GM19468 (cell line): Measurements from ENCODE around the gene CCDC51.

ENCODE experiments used
- ATAC-seq: cut with Tn5 transposase; IDR thresholded peaks from one replicate; pipeline ENCODE4 v1.9.1; 2021; ENCODE audit warnings: mild to moderate bottlenecking, moderate library complexity, moderate number of reproducible peaks; ENCODE audit not compliant: unreplicated experiment; ENCODE audit errors: extremely low read depth

The CCDC51 gene

GRCh38 chr3:48435774-48436476, 4.0 kb downstream of the CCDC51 start:
- ATAC-seq: no peak

DNA sequence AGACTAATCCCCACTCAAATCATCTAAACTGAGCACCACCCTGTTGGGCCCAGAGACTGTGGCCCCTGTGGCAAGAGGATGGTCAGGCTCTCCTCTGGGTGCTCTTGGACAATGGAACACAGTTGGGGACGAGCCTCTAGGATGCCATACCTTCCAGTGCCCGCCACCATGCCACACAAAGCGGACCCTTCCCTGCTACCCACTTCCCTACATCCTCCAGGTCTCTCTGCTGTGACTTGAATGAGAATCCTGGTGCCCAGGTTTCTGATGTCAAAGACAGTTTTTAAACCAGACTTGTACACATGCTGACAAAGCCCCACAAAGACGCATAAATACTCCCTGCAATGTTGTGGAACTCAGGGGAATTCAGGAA, 4.7 kb downstream of the CCDC51 start:
- ATAC-seq: no peak

- ATAC-seq: no peak
Observed at GRCh38 chr3:48434591-48435222, 5.2 kb downstream of the CCDC51 start.

- ATAC-seq: no peak
Observed at GRCh38 chr3:48433472-48434118, 6.3 kb downstream of the CCDC51 start.

- no peak for ATAC-seq
Observed at GRCh38 chr3:48432411-48433371, 7.2 kb downstream of the CCDC51 start.

GRCh38 chr3:48431224-48432029, 8.5 kb downstream of the CCDC51 start:
- ATAC-seq: no peak

DNA sequence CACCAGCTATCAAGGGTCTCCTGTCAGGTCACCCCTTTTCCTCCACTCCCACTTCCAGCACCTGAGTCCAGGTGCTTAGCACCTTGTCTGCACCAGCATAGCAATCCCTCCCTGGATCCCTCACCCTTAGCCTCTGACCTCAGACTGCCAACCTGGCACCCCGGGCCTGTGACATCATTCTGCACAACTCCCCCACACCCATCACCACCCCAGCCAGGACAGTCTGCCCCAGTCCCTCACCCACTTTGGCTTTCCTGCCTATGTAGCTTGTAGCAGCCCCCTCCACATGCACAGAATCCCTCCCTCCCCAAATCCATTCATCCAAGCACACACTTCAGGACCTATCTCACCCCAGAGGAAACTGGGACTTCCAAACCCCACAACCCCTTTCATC, 9.2 kb downstream of the CCDC51 start:
- no peak for ATAC-seq

DNA sequence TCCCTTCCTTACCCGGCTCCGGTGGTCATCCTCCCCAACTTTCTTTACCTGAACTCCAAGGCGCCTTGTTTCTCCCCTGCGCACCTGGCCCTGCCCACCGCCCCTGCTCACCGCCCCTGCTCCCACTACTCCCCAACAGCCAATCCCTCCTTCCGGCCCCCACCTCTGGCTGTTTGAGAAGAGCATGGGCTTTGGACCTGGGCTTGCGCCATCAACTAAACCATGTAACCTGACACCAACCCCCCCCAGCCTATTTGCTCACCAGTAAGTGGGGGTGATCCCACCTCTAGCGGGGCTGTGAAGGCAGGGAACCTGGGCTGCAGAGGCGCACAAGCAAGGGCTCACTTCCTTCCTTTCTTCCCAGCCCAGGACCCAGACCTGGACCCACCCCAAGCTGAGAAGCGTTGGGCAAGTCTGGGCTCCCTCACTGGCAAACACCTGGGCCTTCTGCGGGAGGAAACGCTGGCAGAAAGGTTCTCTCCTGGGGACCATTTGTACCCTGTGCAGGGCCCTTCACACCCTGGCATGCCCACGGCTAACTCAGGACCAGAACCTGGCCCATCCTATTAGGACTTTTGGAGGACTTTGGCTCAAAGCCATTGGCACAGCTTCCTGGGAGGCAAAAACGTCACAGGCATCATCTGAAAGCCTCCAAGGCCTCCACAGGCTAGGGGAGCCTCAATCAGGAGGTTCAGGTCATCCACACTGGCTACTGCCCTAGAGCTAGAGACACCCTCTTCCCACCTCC, 9.8 kb downstream of the CCDC51 start, which contains the start of gene PLXNB1:
TSS of gene PLXNB1 (minus strand) at position 127 of the 748 bp plus-strand sequence. CDS start 5,475 bp downstream, outside the sequence.
- no peak for ATAC-seq

DNA sequence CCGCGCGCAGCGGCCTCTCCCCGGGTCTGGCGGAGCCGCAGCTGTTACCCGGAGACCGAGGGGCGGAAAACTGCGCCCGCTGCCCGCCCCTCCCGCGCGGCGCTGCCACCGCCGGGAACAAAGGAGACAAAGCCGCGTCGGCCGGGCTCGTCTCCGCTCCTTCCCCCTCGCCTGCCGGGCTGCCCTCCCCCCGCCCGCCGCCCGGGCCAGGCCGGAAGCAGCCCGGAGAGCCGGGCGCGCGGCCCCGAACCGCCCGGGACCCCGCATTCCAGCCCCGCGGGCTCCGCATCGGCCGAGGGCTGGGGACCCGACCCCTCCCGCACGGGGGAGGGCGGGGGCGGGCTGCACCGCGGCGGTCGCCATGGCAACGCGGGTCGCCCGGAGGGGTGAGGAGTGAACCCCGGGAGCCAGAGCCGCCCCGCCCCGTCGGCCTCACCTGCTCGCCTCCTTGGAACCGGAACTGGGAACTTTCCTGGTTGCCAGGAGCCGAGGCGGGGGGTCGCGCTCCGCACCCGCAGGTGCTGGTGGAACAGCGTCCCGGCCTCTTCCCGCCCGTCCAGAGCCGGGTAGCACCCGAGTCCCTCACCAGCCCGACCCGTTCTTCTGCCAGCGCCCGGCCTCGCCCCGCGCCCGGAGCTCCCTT, 10.5 kb downstream of the CCDC51 start:
- ATAC-seq: peak; percentile 37

DNA sequence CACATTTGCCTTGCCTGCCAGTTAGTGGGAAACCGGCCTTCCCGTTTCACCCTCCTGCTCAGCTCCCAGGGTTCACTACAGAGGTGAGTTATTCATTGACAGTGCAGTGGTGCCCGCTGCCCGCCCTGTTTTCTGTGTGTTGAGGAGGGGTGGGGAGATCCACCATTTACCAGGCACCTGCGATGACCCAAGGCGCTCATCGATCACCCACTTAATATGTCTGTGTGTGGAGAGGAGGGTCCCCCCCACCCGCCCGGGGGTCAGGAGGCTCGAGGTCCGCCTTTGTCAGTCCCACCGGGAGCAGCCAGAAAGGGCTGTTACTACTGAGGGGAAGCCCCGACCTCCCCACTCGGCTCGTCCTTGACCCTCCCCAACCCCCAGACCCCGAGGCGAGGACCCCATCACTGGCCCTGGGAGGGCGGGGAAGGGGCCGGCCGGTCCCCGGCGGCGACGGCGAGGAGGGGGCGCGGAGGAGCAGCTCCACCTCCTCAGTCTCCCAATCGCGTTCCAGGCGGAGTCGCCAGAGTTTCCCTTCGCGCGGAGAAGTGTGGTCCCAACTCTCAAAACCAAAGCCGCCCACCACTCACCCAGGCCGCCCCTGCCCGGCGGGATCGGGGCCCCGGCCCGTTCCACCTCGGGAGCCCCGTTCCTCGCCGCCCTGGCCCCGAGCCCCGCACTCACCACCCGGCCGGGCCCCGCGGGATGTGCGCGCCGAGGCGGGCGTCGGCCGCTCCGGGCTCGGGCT, 11.2 kb downstream of the CCDC51 start:
- ATAC-seq: no peak

- ATAC-seq: no peak
Observed at GRCh38 chr3:48428088-48428571, 11.8 kb downstream of the CCDC51 start.

DNA sequence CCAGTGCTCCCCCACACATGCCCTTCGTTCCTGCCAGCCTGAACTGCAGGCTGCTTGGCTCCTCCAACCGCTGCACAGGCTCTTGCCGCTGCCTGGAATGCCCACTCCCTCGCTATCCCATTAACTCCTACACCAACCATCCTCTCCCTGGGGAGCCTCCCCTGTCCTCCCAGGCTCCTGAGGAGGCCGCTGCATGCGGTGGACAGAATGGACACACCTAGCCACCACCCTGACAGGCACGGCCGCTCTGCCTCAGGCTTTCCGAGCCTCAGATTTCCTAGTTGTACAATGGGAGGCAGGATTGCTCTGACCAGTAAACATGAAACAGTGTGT, 12.3 kb downstream of the CCDC51 start:
- ATAC-seq: no peak

DNA sequence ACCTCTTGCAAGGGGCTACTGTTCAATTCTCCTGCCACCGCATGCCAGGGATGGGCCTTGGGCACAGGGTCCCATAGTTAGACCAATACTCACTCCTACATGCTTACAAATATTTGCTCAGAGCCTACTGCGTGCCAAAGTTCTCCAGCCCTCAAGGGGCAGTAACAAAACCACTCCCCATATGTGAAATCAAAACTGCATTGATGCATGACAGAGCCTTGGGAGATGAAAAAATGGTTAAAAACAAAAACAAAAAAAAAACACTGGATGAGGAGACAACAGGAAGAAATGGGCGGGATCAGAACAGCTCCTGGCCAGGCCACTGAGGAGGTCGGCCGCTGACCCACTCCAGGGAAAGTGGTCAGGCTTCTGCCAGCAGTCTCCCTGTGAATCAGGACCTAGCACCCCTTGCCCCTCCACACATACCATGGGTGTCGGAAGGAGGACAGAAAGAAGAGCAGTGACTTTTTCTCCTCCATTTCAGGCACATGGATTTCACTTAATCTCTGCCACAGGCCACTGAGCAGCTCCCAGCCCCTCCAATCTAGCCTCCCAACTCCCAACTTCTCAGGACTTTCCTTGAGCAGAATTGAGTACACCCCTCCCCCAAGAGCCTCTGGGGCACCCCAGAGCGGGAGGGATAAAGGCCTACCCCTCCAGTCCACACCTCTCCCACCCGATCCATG, 12.8 kb downstream of the CCDC51 start:
- no peak for ATAC-seq

DNA sequence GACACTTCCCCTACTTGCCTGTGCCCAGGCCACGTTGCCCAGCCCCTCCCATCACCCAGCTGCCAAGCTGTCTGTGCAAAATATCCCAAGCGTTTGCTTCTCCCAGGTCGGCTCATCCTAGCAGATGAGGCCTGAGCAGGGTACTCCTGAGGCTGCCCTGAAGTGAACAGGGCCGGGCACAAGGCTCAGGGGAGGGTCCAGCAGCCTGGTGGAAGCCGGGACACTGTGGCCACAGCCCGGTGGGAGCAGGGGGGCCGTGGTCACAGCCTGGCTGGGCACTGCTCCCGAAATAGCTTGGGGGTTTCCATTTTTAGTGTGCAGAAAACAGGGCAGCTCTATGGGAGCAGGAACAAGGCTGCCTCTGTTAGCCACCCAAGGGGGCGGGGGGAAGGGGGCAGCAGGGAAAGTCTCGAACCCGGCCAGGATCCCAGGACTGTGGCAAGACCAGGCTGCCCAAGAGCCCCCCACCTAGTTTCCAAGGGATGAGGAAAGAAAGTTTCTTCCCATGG, 13.5 kb downstream of the CCDC51 start:
- ATAC-seq: no peak

DNA sequence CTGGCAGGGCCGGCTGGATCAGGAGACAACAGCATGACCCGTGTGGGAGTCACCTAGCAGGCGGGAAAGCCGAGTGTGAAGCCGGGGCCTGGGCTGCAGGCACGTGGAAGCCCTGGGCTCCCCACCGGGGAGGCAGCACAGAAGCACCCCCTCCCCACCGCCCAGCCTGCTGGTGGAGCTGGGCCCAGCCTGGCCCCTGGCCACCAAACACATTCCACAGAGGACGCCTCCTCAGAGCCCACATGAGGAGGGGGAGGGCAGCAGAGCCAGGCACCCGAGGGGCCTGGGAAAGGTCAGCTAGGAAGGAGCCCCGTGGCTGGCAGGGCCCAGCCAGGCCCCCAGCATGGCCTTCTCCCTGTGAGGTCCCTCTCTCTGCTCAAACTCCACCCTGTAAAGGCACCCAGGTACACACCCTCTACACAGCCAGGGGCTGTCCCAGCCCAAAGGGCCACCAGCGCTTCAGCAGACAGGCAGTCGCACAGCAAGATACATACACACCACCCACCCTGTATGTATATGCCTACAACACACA, 14.6 kb downstream of the CCDC51 start:
- no peak for ATAC-seq

GRCh38 chr3:48423883-48424695, 15.8 kb downstream of the CCDC51 start:
- ATAC-seq: no peak
